HAP-1 (cell line): ENCODE measurements around the gene USP32.
"Not testable (repeated sequence)": the region's sequence is repeated elsewhere in the genome, so short reads cannot be mapped to it uniquely, and the experiment has no call there.

Source experiments
- DNase-seq, 2 experiments: peaks; one replicate each; pipeline ENCODE4 v3.0.0-alpha.2; 2016 to 2020; ENCODE audit warnings: low spot score in 2 of 2
- H3K27me3 ChIP-seq: fragments of 250-450 bp; sonication (Bioruptor Pico); 2 replicates; pipeline ENCODE4 v1.5.1; 2020; ENCODE audit warnings: low read depth, mild to moderate bottlenecking, moderate library complexity
- H3K36me3 ChIP-seq: fragments of 250-450 bp; sonication (Bioruptor Pico); replicated peaks from 2 replicates; pipeline ENCODE4 v1.5.1; 2020; ENCODE audit warnings: mild to moderate bottlenecking
- H3K4me1 ChIP-seq: fragments of 250-450 bp; sonication (Bioruptor Pico); 2 replicates; pipeline ENCODE4 v1.5.1; 2020; ENCODE audit warnings: mild to moderate bottlenecking
- H3K4me3 ChIP-seq: fragments of 250-450 bp; sonication (Bioruptor Pico); 2 replicates; pipeline ENCODE4 v1.5.1; 2020; ENCODE audit warnings: mild to moderate bottlenecking, moderate library complexity
- H3K9me3 ChIP-seq: fragments of 250-450 bp; sonication (Bioruptor Pico); 2 replicates; pipeline ENCODE4 v1.5.1; 2020; ENCODE audit warnings: mild to moderate bottlenecking, moderate library complexity
- in situ Hi-C: fragments of 300-500 bp; cut with MboI; formaldehyde crosslinking; loops from 3 replicates; pipeline ENCODE4 v1.14.3; 2020; ENCODE audit warnings: low sequenced_read_pairs, inconsistent platforms, mixed read lengths

Gene USP32

GRCh38 chr17:60392042-60392844, at the start of gene USP32:
Gene USP32 (minus strand): TSS chr17:60392133. CDS start chr17:60391939, 194 bp downstream.
- in situ Hi-C loops, result no loop called here
- Histone ChIP-seq H3K9me3 (no peaks in the 10 kb centered on the region), H3K4me1 (peaks cover 33% of the 10 kb centered on the region), H3K27me3 (no peaks in the 10 kb centered on the region), H3K36me3 (no peaks in the 10 kb centered on the region), H3K4me3 (peak within 1 kb of the TSS; percentile 80)
- DNase-seq, result peak; percentile 96 to 100

GRCh38 chr17:60439501-60439900, 47.6 kb upstream of the USP32 start:
- H3K9me3 ChIP-seq, result no peaks in the 10 kb centered on the region
- DNase-seq, result peak in 1 of 2 experiments; percentile 65
- H3K36me3 ChIP-seq, result no peaks in the 10 kb centered on the region
- in situ Hi-C loops, result loop anchor here (25.0 kb wide), 1 partner anchor 527 kb away; no protein-coding TSS in a partner anchor
- no peaks in the 10 kb centered on the region for H3K27me3 ChIP-seq
- H3K4me3 ChIP-seq, result no peak overlapping the region
- peaks cover 14% of the 10 kb centered on the region for H3K4me1 ChIP-seq

GRCh38 chr17:60436676-60437075, 44.7 kb upstream of the USP32 start:
- in situ Hi-C loops, result loop anchor here (25.0 kb wide), 1 partner anchor 524 kb away; no protein-coding TSS in a partner anchor
- Histone ChIP-seq H3K4me1 (peaks cover 9% of the 10 kb centered on the region), H3K27me3 (no peaks in the 10 kb centered on the region), H3K9me3 (peaks cover 11% of the 10 kb centered on the region), H3K4me3 (no peak overlapping the region), H3K36me3 (no peaks in the 10 kb centered on the region)
- DNase-seq, result no peak

GRCh38 chr17:60435244-60436167, 43.6 kb upstream of the USP32 start:
- in situ Hi-C loops, result loop anchor here (25.0 kb wide), 1 partner anchor 523 kb away; no protein-coding TSS in a partner anchor
- no peak overlapping the region for H3K4me3 ChIP-seq
- peaks cover 9% of the 10 kb centered on the region for H3K4me1 ChIP-seq

GRCh38 chr17:60433021-60433997, 41.4 kb upstream of the USP32 start:
- H3K9me3 ChIP-seq, result peaks cover 11% of the 10 kb centered on the region
- H3K36me3 ChIP-seq, H3K4me3 ChIP-seq, H3K4me1 ChIP-seq, H3K27me3 ChIP-seq, DNase-seq: not testable (repeated sequence)
- in situ Hi-C loops, result loop anchor here (25.0 kb wide), 1 partner anchor 521 kb away; no protein-coding TSS in a partner anchor

More at GRCh38 chr17:60435244-60436167, 43.6 kb upstream of the USP32 start:
- Histone ChIP-seq H3K9me3 (peaks cover 11% of the 10 kb centered on the region), H3K27me3 (no peaks in the 10 kb centered on the region), H3K36me3 (no peaks in the 10 kb centered on the region)
- DNase-seq, result peak; percentile 77 to 81

- not testable (repeated sequence) for H3K27me3 ChIP-seq, H3K4me3 ChIP-seq, H3K36me3 ChIP-seq, DNase-seq, H3K4me1 ChIP-seq
- H3K9me3 ChIP-seq, result peaks cover 11% of the 10 kb centered on the region
- in situ Hi-C loops, result loop anchor here (25.0 kb wide), 1 partner anchor 518 kb away; no protein-coding TSS in a partner anchor
Observed at GRCh38 chr17:60430561-60430960, 38.6 kb upstream of the USP32 start.

GRCh38 chr17:60428491-60428890, 36.6 kb upstream of the USP32 start:
- not testable (repeated sequence) for DNase-seq, H3K4me1 ChIP-seq
- in situ Hi-C loops, result loop anchor here (10.0 to 25.0 kb wide), 2 partner anchors 194 to 516 kb away; no protein-coding TSS in a partner anchor

GRCh38 chr17:60426596-60426995, 34.7 kb upstream of the USP32 start:
- Histone ChIP-seq H3K4me3 (no peak overlapping the region), H3K27me3 (no peaks in the 10 kb centered on the region), H3K36me3 (no peaks in the 10 kb centered on the region), H3K4me1 (peaks cover 4% of the 10 kb centered on the region), H3K9me3 (no peaks in the 10 kb centered on the region)
- no peak for DNase-seq
- in situ Hi-C loops, result loop anchor here (10.0 to 25.0 kb wide), 2 partner anchors 192 to 514 kb away; no protein-coding TSS in a partner anchor

More at GRCh38 chr17:60428491-60428890, 36.6 kb upstream of the USP32 start:
- H3K27me3 ChIP-seq, H3K4me3 ChIP-seq, H3K36me3 ChIP-seq: not testable (repeated sequence)
- H3K9me3 ChIP-seq, result peaks cover 11% of the 10 kb centered on the region

- no peaks in the 10 kb centered on the region for H3K9me3 ChIP-seq
- no peak overlapping the region for H3K4me3 ChIP-seq
- no peaks in the 10 kb centered on the region for H3K27me3 ChIP-seq
- in situ Hi-C loops, result loop anchor here (10.0 to 25.0 kb wide), 2 partner anchors 191 to 513 kb away; no protein-coding TSS in a partner anchor
- peaks cover 9% of the 10 kb centered on the region for H3K4me1 ChIP-seq
- DNase-seq, result no peak
- no peaks in the 10 kb centered on the region for H3K36me3 ChIP-seq
Observed at GRCh38 chr17:60425626-60426025, 33.7 kb upstream of the USP32 start.

- in situ Hi-C loops, result loop anchor here (10.0 to 25.0 kb wide), 2 partner anchors 189 to 287 kb away; partner anchors contain the start of gene CA4
- no peaks in the 10 kb centered on the region for H3K27me3 ChIP-seq
- peaks cover 10% of the 10 kb centered on the region for H3K4me1 ChIP-seq
- no peak for DNase-seq
- no peak overlapping the region for H3K4me3 ChIP-seq
- no peaks in the 10 kb centered on the region for H3K36me3 ChIP-seq
- no peaks in the 10 kb centered on the region for H3K9me3 ChIP-seq
Observed at GRCh38 chr17:60423865-60424264, 31.9 kb upstream of the USP32 start.

- in situ Hi-C loops, result loop anchor here (10.0 to 25.0 kb wide), 2 partner anchors 187 to 285 kb away; partner anchors contain the start of gene CA4
- Histone ChIP-seq H3K9me3 (no peaks in the 10 kb centered on the region), H3K4me3 (peak within 1 kb of the TSS; percentile 33), H3K27me3 (no peaks in the 10 kb centered on the region), H3K36me3 (no peaks in the 10 kb centered on the region), H3K4me1 (peaks cover 10% of the 10 kb centered on the region)
- no peak for DNase-seq
Observed at GRCh38 chr17:60422162-60422665, 30.3 kb upstream of the USP32 start, which contains the start of gene CHCT1. Gene CHCT1 (plus strand): TSS chr17:60422489. CDS start chr17:60422593, 104 bp downstream.
